Activated CD8-positive, alpha-beta T cell treated with anti-CD3 and anti-CD28 coated beads for 36 hours (primary cell): ENCODE data around the gene MFSD6. TPM values are rescaled to one million over a fixed set of nuclear protein-coding genes. Genes with fewer than 3 reads are reported as not detected.

Experiments
- ATAC-seq: fragments of 200-7000 bp; cut with Tn5 transposase; one replicate; pipeline ENCODE4 v1.10.0; 2021; ENCODE audit warnings: mild to moderate bottlenecking, moderate library complexity
- CTCF ChIA-PET: fragments of 350-600 bp; sonication (Branson Sonifier 250); formaldehyde crosslinking; loops from one replicate; lab custom pipeline; 2021; ENCODE audit warnings: antibody characterized with exemption; lab: Charles Lee
- POLR2A ChIA-PET: fragments of 350-600 bp; sonication (Branson Sonifier 250); formaldehyde crosslinking; loops from one replicate; lab custom pipeline; 2021; ENCODE audit warnings: antibody characterized with exemption; lab: Charles Lee
- DNase-seq: peaks from one replicate; pipeline ENCODE4 v3.0.0-alpha.2; 2020
- H3K27ac Mint-ChIP-seq: one replicate; pipeline ENCODE4 v1.8.0; 2021; ENCODE audit warnings: mild to moderate bottlenecking, mixed read lengths
- H3K27me3 Mint-ChIP-seq: one replicate; pipeline ENCODE4 v1.8.0; 2021; ENCODE audit warnings: mixed read lengths
- H3K36me3 Mint-ChIP-seq: one replicate; pipeline ENCODE4 v1.8.0; 2021; ENCODE audit warnings: low read depth, mixed read lengths
- H3K4me1 Mint-ChIP-seq: one replicate; pipeline ENCODE4 v1.8.0; 2021; ENCODE audit warnings: low read depth, mixed read lengths
- H3K4me3 Mint-ChIP-seq: one replicate; pipeline ENCODE4 v1.8.0; 2021; ENCODE audit warnings: mild to moderate bottlenecking, moderate library complexity, mixed read lengths
- H3K9me3 Mint-ChIP-seq: one replicate; pipeline ENCODE4 v1.8.0; 2021; ENCODE audit warnings: mixed read lengths
- intact Hi-C: fragments of 100-400 bp; cut with micrococcal nuclease; formaldehyde crosslinking; loops from one replicate; pipeline ENCODE4 v1.10.0; 2022
- total RNA-seq, 2 experiments: library from RNA; stranded (reverse); gene quantifications; one replicate each; pipeline ENCODE4 v1.2.3, GENCODE V29; 2021
- TF ChIP-seq, protein P1 (sequence below): fragments of 200-600 bp; IDR thresholded peaks from one replicate; pipeline ENCODE4 v1.8.0; 2022; ENCODE audit warnings: antibody characterized with exemption, mild to moderate bottlenecking

MFSD6 gene
- total RNA-seq, 2 experiments from 2014 or later = 31.5 to 32.8 TPM

DNA sequence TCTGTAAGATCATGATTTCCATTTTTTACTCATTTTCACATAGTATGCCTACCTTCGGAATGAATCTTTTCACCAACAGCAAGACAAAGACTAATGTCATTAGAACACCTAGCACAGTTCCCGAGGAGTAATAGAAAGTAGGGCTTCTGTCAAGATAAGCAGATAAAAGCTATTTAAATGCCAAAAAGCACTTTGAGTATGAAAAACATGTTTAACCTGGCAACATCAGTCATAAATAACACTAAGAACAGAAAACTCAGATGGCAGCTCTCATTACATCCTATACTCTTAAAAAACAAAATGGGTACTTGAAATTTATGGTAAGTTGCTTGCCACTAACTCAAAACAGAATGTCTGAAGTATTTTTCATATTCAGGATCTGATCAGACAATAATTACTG is 109.3 kb downstream of the MFSD6 start:
- peaks cover 65% of the 10 kb centered on the region for H3K36me3 Mint-ChIP-seq
- POLR2A ChIA-PET = interaction anchor here (1.1 kb wide), 1 partner anchor 16 kb away, joined by 4 read pairs; no protein-coding TSS in a partner anchor
- TF ChIP-seq, protein P1, sequence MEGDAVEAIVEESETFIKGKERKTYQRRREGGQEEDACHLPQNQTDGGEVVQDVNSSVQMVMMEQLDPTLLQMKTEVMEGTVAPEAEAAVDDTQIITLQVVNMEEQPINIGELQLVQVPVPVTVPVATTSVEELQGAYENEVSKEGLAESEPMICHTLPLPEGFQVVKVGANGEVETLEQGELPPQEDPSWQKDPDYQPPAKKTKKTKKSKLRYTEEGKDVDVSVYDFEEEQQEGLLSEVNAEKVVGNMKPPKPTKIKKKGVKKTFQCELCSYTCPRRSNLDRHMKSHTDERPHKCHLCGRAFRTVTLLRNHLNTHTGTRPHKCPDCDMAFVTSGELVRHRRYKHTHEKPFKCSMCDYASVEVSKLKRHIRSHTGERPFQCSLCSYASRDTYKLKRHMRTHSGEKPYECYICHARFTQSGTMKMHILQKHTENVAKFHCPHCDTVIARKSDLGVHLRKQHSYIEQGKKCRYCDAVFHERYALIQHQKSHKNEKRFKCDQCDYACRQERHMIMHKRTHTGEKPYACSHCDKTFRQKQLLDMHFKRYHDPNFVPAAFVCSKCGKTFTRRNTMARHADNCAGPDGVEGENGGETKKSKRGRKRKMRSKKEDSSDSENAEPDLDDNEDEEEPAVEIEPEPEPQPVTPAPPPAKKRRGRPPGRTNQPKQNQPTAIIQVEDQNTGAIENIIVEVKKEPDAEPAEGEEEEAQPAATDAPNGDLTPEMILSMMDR = no peak
- peaks cover 49% of the 10 kb centered on the region for H3K4me1 Mint-ChIP-seq
- no peak overlapping the region for H3K27ac Mint-ChIP-seq
- intact Hi-C loops = loop anchor here (10.0 kb wide), 1 partner anchor 103 kb away; no protein-coding TSS in a partner anchor
- CTCF ChIA-PET = interaction anchor here (0.9 to 1.5 kb wide), 2 partner anchors 12 to 111 kb away, joined by 3 to 4 read pairs; no protein-coding TSS in a partner anchor
- H3K4me3 Mint-ChIP-seq = no peak overlapping the region
- ATAC-seq = no peak
- H3K9me3 Mint-ChIP-seq = no peaks in the 10 kb centered on the region
- DNase-seq = no peak
- H3K27me3 Mint-ChIP-seq = no peaks in the 10 kb centered on the region

DNA sequence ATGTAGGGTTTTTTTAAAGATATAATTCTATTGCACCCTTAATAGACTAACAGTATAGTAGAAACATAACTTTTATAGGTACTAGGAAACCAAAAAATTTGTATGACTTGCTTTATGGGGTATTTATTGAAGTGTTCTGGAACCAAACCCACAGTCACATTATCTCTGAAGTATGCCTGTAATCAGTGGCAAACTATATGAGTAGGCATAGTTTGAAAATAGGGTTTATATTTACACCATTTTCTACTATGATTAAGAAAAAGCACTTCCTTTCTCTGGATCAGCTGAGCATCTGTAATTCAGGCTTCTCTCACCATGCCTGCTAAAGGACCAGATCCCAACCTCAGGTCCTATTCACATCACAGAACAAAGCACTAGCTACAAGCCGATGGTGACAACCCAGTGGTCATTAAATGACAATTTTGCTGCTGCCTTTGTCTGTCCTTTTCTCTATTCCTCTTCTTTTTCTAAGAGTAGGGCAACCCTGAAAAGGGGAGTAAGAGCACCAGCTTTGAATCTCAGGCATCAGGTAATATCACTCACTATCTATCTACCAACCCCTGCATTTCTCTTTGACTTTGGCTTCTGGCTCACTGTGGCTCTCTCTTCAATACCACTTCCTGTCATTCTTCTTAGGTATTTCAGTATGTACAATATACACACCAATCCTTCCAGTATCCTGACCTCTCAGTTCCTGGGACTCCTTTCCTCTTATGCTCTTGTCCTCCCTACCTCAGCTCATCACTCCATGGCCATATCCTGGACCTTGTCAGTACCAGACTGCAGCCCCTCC is 112.0 kb downstream of the MFSD6 start:
- Mint-ChIP-seq H3K27me3 (no peaks in the 10 kb centered on the region), H3K9me3 (no peaks in the 10 kb centered on the region), H3K4me1 (peaks cover 45% of the 10 kb centered on the region), H3K4me3 (no peak overlapping the region), H3K36me3 (peaks cover 53% of the 10 kb centered on the region), H3K27ac (peak overlapping the region; percentile 35)
- DNase-seq = no peak
- intact Hi-C loops = loop anchor here (10.0 kb wide), 1 partner anchor 105 kb away; no protein-coding TSS in a partner anchor
- ATAC-seq = peak; percentile 61
- ChIA-PET CTCF (no interaction called here), POLR2A (interaction anchor here (0.8 to 1.2 kb wide), 2 partner anchors 14 to 18 kb away, joined by 3 to 5 read pairs; partner anchors contain the start of gene NEMP2)
- TF ChIP-seq, protein P1 = no peak

DNA sequence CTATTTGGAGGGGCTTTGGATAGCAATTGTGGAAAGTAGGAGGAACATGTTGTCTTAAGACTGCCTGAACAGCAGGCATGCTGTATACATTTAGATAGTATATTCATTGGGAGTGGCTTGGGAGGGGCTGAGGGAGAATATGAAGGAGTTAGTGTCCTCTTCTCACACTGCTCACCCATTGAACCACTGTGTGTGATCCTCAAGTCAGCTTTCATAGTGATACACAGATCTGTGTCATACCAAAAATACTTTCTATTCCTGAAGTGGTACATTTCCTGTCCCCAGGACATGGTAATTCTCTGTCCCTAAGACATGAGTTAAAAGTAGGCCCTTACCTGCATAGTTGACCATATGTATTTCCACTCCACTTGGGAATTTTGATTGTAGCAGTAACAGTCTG is 116.8 kb downstream of the MFSD6 start:
- Mint-ChIP-seq H3K4me3 (no peak overlapping the region), H3K4me1 (peaks cover 60% of the 10 kb centered on the region), H3K27ac (no peak overlapping the region), H3K36me3 (peaks cover 33% of the 10 kb centered on the region), H3K9me3 (no peaks in the 10 kb centered on the region), H3K27me3 (no peaks in the 10 kb centered on the region)
- CTCF ChIA-PET = no interaction called here
- POLR2A ChIA-PET = interaction anchor here (1.2 kb wide), 1 partner anchor 10 kb away, joined by 3 read pairs; the partner anchor contains the start of gene NEMP2
- intact Hi-C loops = no loop called here
- DNase-seq (no peak), ATAC-seq (no peak)
- TF ChIP-seq, protein P1 = no peak

DNA sequence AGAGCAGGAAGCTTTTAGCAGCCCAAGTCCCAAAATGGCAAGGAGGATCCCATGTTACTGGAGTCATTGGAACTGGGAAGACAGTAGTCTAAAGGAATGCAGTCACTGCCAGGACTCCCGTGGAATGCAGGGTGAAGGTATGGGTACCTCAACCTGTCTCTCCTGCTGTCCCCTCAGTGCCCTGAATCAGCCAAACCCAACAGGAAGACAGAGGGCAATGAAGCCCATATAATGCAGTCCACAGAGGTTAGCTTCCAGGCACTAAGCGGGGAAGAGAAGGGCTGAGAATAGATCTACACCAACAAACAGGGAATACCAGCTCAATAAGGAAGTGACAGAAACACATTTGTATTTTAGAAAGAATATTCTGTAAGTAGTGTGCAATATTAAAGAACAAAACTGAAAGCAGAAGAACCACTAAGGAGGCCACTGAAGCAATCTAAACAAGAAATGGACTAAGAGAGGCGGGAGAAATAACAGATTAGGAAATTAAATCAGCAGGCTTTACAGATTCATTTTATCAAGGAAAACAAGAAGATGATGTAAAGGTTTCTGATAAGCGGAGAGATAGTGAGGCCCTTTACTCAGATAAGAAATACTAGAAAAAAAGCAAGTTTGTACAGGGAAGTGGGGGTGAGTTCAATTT is 118.1 kb downstream of the MFSD6 start:
- CTCF ChIA-PET = no interaction called here
- DNase-seq (no peak), ATAC-seq (no peak)
- Mint-ChIP-seq H3K27me3 (no peaks in the 10 kb centered on the region), H3K4me1 (peaks cover 60% of the 10 kb centered on the region), H3K9me3 (no peaks in the 10 kb centered on the region), H3K27ac (peak overlapping the region; percentile 6), H3K4me3 (no peak overlapping the region), H3K36me3 (peaks cover 23% of the 10 kb centered on the region)
- intact Hi-C loops = no loop called here
- TF ChIP-seq, protein P1 = no peak
- POLR2A ChIA-PET = interaction anchor here (0.6 kb wide), 1 partner anchor 361 kb away, joined by 3 read pairs; no protein-coding TSS in a partner anchor
